A549 (cell line): Measurements from ENCODE around the gene IL1A.

Experiments used
- BHLHE40 ChIP-seq: IDR thresholded peaks from 2 replicates; pipeline ENCODE4 v1.6.1; 2012; ENCODE audit warnings: low read depth, low read length, inconsistent platforms
- CBX8 ChIP-seq: fragments of 200-600 bp; sonication (generic); IDR thresholded peaks from 2 replicates; pipeline ENCODE4 v1.6.1; 2016
- CEBPB ChIP-seq, 2 experiments: fragments of >200 bp in 1 of 2; sonication (Bioruptor Twin) in 1 of 2; formaldehyde crosslinking in 1 of 2; IDR thresholded peaks; 2 replicates each; pipeline ENCODE4 v1.6.1; 2012 to 2016
- CTCF ChIP-seq: fragments of >200 bp; sonication (Bioruptor Twin); formaldehyde crosslinking; IDR thresholded peaks from 3 replicates; pipeline ENCODE4 v1.5.1; 2016
- EP300 ChIP-seq, 2 experiments: fragments of >200 bp; sonication (Bioruptor Twin); formaldehyde crosslinking; IDR thresholded peaks; 2 replicates in 1 of 2; 3 replicates in 1 of 2; pipeline ENCODE4 v1.6.1; 2016 to 2017
- HEYL ChIP-seq: fragments of 250-450 bp; sonication (Bioruptor Pico); IDR thresholded peaks from 2 replicates; pipeline ENCODE4 v1.8.0; 2021; ENCODE audit warnings: mild to moderate bottlenecking, moderate library complexity
- KDM5A ChIP-seq: fragments of 200-600 bp; sonication (generic); IDR thresholded peaks from 2 replicates; pipeline ENCODE4 v1.6.1; 2016; ENCODE audit warnings: antibody characterized with exemption, mild to moderate bottlenecking
- MAFK ChIP-seq: fragments of 450-650 bp; IDR thresholded peaks from 2 replicates; pipeline ENCODE4 v1.6.1; 2014; ENCODE audit not compliant: partially characterized antibody
- PHF8 ChIP-seq: fragments of 200-600 bp; sonication (generic); IDR thresholded peaks from 2 replicates; pipeline ENCODE4 v1.6.1; 2016; ENCODE audit warnings: low read depth, mild to moderate bottlenecking, antibody characterized with exemption, moderate library complexity, borderline replicate concordance
- RAD21 ChIP-seq, 2 experiments: fragments of >200 bp in 1 of 2; sonication (Bioruptor Twin) in 1 of 2; formaldehyde crosslinking in 1 of 2; IDR thresholded peaks in 1 of 2; conservative IDR thresholded peaks in 1 of 2; 2 replicates in 1 of 2; 3 replicates in 1 of 2; pipeline ENCODE4 v1.6.1; 2012 to 2018; ENCODE audit warnings: inconsistent platforms in 1 of 2
- RCOR1 ChIP-seq: fragments of 150-350 bp; IDR thresholded peaks from 2 replicates; pipeline ENCODE4 v1.6.1; 2014; ENCODE audit warnings: antibody characterized with exemption, low read length, low read depth
- TP53 ChIP-seq: fragments of 250-450 bp; sonication (Bioruptor Pico); IDR thresholded peaks from 2 replicates; pipeline ENCODE4 v1.5.0; 2021; ENCODE audit warnings: mild to moderate bottlenecking, moderate library complexity
- ZNF302 ChIP-seq: fragments of 250-450 bp; sonication (Bioruptor Pico); IDR thresholded peaks from 2 replicates; pipeline ENCODE4 v1.9.0; 2021; ENCODE audit warnings: inconsistent platforms, mild to moderate bottlenecking, moderate library complexity

DNA sequence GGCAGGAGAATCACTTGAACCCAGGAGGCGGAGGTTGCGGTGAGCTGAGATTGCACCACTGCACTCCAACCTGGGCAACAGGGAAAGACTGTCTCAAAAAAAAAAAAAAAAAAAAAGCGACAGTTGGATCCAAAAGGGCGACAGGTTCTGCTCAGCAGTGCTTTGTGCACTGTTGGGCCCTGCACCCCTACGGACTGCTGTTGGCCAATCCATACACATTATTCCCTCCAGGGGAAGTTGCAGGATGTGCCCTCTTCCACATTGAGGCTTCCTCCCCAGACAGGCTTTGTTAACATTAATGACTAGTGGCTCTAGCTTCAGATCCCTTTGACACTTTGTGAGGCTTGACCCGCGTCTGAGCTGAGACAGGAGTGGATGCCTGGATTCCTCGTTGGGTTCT is 54.1 kb downstream of the IL1A start:
- TF ChIP-seq RAD21 (conservative IDR thresholded peaks at IDR 0.05 in 1 of 2, IDR thresholded peaks at IDR 0.05 in 1 of 2) (no peak), EP300 (IDR thresholded peaks at IDR 0.05) (no peak), CTCF (no peak), HEYL (CRISPR knock-in tag) (no peak), KDM5A (no peak), MAFK (no peak), BHLHE40 (no peak), ZNF302 (no peak), RCOR1 (no peak), CBX8 (no peak), PHF8 (no peak), TP53 (CRISPR knock-in tag) (no peak), CEBPB (IDR thresholded peaks at IDR 0.05) (no peak)
